K562 (cell line): ENCODE measurements around the gene TRUB2. TPM values are rescaled to one million over a fixed set of nuclear protein-coding genes. Genes with fewer than 3 reads are reported as not detected.

ENCODE experiments used
- BCL6 ChIP-seq: fragments of 250-450 bp; sonication (Bioruptor Pico); IDR thresholded peaks from 2 replicates; pipeline ENCODE4 v1.4.0; 2020
- BHLHE40 ChIP-seq: IDR thresholded peaks from 2 replicates; pipeline ENCODE4 v1.6.1; 2011; ENCODE audit warnings: low read length, improper control_type of control experiment
- CBX8 ChIP-seq: fragments of 200-600 bp; sonication (generic); IDR thresholded peaks from 2 replicates; pipeline ENCODE4 v1.6.1; 2012; ENCODE audit warnings: borderline replicate concordance, mixed run types, low read depth, mild to moderate bottlenecking, moderate library complexity, mixed read lengths, low read length, control low read depth, inconsistent platforms; ENCODE audit not compliant: poor library complexity, severe bottlenecking; ENCODE audit errors: extremely low read depth
- HNRNPL ChIP-seq: fragments of 200-400 bp; formaldehyde crosslinking; IDR thresholded peaks from 2 replicates; pipeline ENCODE4 v1.6.1; 2017; ENCODE audit warnings: low read depth, mild to moderate bottlenecking, low read length
- PHF21A ChIP-seq: fragments of 450-650 bp; IDR thresholded peaks from 2 replicates; pipeline ENCODE4 v1.6.1; 2017; ENCODE audit warnings: low read depth, borderline replicate concordance
- SRSF1 ChIP-seq: fragments of 200-400 bp; formaldehyde crosslinking; IDR thresholded peaks from 2 replicates; pipeline ENCODE4 v1.6.1; 2017; ENCODE audit warnings: mild to moderate bottlenecking, low read depth, low read length, moderate library complexity
- ZNF253 ChIP-seq: fragments of 250-450 bp; sonication (Bioruptor Pico); conservative IDR thresholded peaks from 2 replicates; pipeline ENCODE4 v1.6.1; 2021; ENCODE audit warnings: mild to moderate bottlenecking
- ZNF316 ChIP-seq: fragments of 450-650 bp; IDR thresholded peaks from 2 replicates; pipeline ENCODE4 v1.6.1; 2016
- ZNF324 ChIP-seq: fragments of 250-450 bp; sonication (Bioruptor Pico); IDR thresholded peaks from 2 replicates; pipeline ENCODE4 v1.4.0; 2020; ENCODE audit warnings: mild to moderate bottlenecking
- polyA plus RNA-seq, 8 experiments: library from polyadenylated mRNA; depleted of rRNA in 4 of 8; stranded (reverse) in 5 of 8; unstranded in 3 of 8; fragments of >200 nt; fragmentation: Nextera tagmentation in 2 of 8; fragmentation: Illumina TruSeq in 1 of 8; extraction: Ambion mirVana in 2 of 8; extraction: Trizol in 1 of 8; gene quantifications; 2 replicates each; pipeline versions ENCODE4 v1.2.1 to v1.2.3, GENCODE V29; 2011 to 2014; ENCODE audit warnings: inconsistent platforms in 1 of 8, missing spikeins in 1 of 8
- total RNA-seq, 7 experiments: library from RNA; depleted of rRNA in 6 of 7; stranded (reverse); fragments of >200 nt in 6 of 7; fragmentation: Illumina TruSeq in 2 of 7; extraction: Trizol in 2 of 7; gene quantifications; 2 replicates each; pipeline versions ENCODE4 v1.2.1 to v1.2.3, GENCODE V29; 2011 to 2021; ENCODE audit warnings: low replicate concordance in 1 of 7
- TF ChIP-seq, protein P1 (sequence below): fragments of 200-800 bp; sonication (Bioruptor generic); IDR thresholded peaks from 2 replicates; pipeline ENCODE4 v1.6.1; 2016; ENCODE audit warnings: missing genetic modification characterization, missing compliant biosample characterization
- TF ChIP-seq, protein P2 (sequence below): fragments of 450-650 bp; IDR thresholded peaks from 2 replicates; pipeline ENCODE4 v1.6.1; 2016; ENCODE audit warnings: low read depth
- TF ChIP-seq, protein P3 (sequence below): fragments of 450-650 bp; formaldehyde crosslinking; IDR thresholded peaks from 2 replicates; pipeline ENCODE4 v1.4.0; 2020; ENCODE audit warnings: mild to moderate bottlenecking, moderate library complexity

The TRUB2 gene
- total and polyA plus RNA-seq, 9 of the 15 experiments (the other 6 are each of a cell fraction or from before 2014, with no cell fraction given), result 9.3 to 110 (median 63.0) TPM

DNA sequence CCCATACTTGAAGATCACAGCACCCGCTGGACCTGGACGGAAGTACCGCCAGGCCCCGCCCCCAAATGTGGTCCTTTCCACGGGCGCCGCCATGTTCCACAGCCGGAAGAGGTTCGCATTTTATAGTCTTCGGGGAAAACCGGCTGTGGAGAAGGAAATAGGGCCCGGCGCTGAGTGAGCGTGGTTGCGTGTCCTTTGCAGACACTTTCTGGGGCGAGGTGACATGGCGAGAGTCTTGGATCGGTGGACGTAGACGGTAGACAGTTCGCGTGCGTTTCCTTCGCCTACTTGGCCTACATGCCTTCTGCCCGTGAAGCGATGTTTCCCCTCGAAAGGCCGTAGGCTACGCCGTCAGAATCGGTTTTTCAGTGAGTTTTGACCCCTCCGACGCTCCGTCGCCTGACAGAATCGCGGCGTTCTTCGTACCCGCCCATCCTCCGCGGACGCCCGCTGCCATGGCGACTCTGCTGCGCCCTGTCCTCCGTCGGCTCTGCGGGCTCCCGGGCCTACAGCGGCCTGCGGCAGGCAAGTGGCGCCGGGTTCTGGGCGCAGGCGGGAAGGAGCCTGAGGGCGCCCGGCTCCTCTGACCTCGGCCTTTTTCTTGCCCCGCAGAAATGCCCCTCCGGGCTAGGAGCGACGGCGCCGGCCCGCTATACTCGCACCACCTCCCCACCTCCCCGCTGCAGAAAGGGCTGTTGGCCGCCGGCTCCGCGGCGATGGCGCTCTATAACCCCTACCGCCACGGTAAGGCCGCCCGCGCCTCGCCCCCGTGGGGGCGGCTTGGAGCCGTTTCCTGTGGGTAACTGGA lies at the start of gene TRUB2, which contains the start of gene COQ4 (continued):
- TF ChIP-seq, protein P1, sequence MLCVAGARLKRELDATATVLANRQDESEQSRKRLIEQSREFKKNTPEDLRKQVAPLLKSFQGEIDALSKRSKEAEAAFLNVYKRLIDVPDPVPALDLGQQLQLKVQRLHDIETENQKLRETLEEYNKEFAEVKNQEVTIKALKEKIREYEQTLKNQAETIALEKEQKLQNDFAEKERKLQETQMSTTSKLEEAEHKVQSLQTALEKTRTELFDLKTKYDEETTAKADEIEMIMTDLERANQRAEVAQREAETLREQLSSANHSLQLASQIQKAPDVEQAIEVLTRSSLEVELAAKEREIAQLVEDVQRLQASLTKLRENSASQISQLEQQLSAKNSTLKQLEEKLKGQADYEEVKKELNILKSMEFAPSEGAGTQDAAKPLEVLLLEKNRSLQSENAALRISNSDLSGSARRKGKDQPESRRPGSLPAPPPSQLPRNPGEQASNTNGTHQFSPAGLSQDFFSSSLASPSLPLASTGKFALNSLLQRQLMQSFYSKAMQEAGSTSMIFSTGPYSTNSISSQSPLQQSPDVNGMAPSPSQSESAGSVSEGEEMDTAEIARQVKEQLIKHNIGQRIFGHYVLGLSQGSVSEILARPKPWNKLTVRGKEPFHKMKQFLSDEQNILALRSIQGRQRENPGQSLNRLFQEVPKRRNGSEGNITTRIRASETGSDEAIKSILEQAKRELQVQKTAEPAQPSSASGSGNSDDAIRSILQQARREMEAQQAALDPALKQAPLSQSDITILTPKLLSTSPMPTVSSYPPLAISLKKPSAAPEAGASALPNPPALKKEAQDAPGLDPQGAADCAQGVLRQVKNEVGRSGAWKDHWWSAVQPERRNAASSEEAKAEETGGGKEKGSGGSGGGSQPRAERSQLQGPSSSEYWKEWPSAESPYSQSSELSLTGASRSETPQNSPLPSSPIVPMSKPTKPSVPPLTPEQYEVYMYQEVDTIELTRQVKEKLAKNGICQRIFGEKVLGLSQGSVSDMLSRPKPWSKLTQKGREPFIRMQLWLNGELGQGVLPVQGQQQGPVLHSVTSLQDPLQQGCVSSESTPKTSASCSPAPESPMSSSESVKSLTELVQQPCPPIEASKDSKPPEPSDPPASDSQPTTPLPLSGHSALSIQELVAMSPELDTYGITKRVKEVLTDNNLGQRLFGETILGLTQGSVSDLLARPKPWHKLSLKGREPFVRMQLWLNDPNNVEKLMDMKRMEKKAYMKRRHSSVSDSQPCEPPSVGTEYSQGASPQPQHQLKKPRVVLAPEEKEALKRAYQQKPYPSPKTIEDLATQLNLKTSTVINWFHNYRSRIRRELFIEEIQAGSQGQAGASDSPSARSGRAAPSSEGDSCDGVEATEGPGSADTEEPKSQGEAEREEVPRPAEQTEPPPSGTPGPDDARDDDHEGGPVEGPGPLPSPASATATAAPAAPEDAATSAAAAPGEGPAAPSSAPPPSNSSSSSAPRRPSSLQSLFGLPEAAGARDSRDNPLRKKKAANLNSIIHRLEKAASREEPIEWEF (CRISPR knock-in tag), result no peak
- TF ChIP-seq ZNF316 (no peak), ZNF324 (CRISPR knock-in tag) (peak; percentile 23; the same call in 1 of the 2 replicates), BHLHE40 (no peak; the same call in 1 of the 2 replicates), HNRNPL (no peak), BCL6 (CRISPR knock-in tag) (peak; percentile 28; the same call in 1 of the 2 replicates), CBX8 (no peak), PHF21A (no peak), ZNF253 (CRISPR knock-in tag) (no peak), SRSF1 (peak; percentile 85; the same call in 1 of the 2 replicates)
- TF ChIP-seq, protein P2, sequence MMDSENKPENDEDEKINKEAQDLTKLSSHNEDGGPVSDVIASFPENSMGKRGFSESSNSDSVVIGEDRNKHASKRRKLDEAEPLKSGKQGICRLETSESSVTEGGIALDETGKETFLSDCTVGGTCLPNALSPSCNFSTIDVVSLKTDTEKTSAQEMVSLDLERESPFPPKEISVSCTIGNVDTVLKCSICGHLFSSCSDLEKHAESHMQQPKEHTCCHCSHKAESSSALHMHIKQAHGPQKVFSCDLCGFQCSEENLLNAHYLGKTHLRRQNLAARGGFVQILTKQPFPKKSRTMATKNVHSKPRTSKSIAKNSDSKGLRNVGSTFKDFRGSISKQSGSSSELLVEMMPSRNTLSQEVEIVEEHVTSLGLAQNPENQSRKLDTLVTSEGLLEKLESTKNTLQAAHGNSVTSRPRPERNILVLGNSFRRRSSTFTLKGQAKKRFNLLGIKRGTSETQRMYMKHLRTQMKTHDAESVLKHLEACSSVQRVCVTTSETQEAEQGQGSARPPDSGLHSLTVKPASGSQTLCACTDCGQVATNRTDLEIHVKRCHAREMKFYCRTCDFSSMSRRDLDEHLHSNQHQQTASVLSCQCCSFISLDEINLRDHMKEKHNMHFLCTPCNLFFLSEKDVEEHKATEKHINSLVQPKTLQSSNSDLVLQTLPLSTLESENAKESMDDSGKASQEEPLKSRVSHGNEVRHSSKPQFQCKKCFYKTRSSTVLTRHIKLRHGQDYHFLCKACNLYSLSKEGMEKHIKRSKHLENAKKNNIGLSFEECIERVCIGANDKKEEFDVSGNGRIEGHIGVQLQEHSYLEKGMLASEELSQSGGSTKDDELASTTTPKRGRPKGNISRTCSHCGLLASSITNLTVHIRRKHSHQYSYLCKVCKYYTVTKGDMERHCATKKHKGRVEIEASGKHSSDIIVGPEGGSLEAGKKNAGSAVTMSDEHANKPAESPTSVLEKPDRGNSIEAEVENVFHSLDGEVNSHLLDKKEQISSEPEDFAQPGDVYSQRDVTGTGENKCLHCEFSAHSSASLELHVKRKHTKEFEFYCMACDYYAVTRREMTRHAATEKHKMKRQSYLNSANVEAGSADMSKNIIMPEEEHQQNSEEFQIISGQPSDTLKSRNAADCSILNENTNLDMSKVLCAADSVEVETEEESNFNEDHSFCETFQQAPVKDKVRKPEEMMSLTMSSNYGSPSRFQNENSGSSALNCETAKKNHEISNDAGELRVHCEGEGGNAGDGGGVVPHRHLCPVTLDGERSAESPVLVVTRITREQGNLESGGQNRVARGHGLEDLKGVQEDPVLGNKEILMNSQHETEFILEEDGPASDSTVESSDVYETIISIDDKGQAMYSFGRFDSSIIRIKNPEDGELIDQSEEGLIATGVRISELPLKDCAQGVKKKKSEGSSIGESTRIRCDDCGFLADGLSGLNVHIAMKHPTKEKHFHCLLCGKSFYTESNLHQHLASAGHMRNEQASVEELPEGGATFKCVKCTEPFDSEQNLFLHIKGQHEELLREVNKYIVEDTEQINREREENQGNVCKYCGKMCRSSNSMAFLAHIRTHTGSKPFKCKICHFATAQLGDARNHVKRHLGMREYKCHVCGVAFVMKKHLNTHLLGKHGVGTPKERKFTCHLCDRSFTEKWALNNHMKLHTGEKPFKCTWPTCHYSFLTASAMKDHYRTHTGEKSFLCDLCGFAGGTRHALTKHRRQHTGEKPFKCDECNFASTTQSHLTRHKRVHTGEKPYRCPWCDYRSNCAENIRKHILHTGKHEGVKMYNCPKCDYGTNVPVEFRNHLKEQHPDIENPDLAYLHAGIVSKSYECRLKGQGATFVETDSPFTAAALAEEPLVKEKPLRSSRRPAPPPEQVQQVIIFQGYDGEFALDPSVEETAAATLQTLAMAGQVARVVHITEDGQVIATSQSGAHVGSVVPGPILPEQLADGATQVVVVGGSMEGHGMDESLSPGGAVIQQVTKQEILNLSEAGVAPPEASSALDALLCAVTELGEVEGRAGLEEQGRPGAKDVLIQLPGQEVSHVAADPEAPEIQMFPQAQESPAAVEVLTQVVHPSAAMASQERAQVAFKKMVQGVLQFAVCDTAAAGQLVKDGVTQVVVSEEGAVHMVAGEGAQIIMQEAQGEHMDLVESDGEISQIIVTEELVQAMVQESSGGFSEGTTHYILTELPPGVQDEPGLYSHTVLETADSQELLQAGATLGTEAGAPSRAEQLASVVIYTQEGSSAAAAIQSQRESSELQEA, result no peak
- TF ChIP-seq, protein P3, sequence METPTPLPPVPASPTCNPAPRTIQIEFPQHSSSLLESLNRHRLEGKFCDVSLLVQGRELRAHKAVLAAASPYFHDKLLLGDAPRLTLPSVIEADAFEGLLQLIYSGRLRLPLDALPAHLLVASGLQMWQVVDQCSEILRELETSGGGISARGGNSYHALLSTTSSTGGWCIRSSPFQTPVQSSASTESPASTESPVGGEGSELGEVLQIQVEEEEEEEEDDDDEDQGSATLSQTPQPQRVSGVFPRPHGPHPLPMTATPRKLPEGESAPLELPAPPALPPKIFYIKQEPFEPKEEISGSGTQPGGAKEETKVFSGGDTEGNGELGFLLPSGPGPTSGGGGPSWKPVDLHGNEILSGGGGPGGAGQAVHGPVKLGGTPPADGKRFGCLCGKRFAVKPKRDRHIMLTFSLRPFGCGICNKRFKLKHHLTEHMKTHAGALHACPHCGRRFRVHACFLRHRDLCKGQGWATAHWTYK (CRISPR knock-in tag), result peak; percentile 91
